Body of pancreas (tissue), 4 donors: ENCODE data around the gene LPIN2. TPM values are rescaled to one million over a fixed set of nuclear protein-coding genes. Genes with fewer than 3 reads are reported as not detected.

Experiments
- ATAC-seq: fragments of 150-250 bp; one replicate; pipeline ENCODE4 v1.9.1; 2016
- DNase-seq, 4 donors: peaks; one replicate each; pipeline ENCODE4 v3.0.0-alpha.2; 2019
- H3K27ac ChIP-seq, 4 donors: fragments of 200-600 bp; sonication (generic); 1 replicate in 3 of 4; 2 replicates in 1 of 4; pipeline versions ENCODE4 v1.5.1 to v1.6.1; 2016 to 2019; ENCODE audit warnings: mild to moderate bottlenecking in 1 of 4, mixed read lengths in 1 of 4, moderate library complexity in 1 of 4
- H3K27me3 ChIP-seq, 2 donors: fragments of 200-600 bp; sonication (generic); one replicate each; pipeline ENCODE4 v1.6.0; 2016; ENCODE audit warnings: mild to moderate bottlenecking in 1 of 2
- H3K36me3 ChIP-seq, 2 donors: fragments of 200-600 bp; sonication (generic); replicated peaks in 1 of 2; 2 replicates each; pipeline ENCODE4 v1.5.1; 2016; ENCODE audit warnings: low read depth in 2 of 2; ENCODE audit not compliant: insufficient read depth in 1 of 2
- H3K4me1 ChIP-seq: fragments of 200-600 bp; sonication (generic); one replicate; pipeline ENCODE4 v1.6.0; 2016
- H3K4me3 ChIP-seq, 2 donors: fragments of 200-600 bp; sonication (generic); 1 replicate in 1 of 2; 2 replicates in 1 of 2; pipeline ENCODE4 v1.5.1; 2016 to 2019
- H3K9me3 ChIP-seq, 3 donors: fragments of 200-600 bp; sonication (generic); 1 replicate in 2 of 3; 2 replicates in 1 of 3; pipeline ENCODE4 v1.5.1; 2016
- CTCF ChIP-seq, 7 experiments: fragments of 450-650 bp in 4 of 7; fragments of 200-600 bp in 3 of 7; sonication (generic) in 3 of 7; IDR thresholded peaks; one replicate each; pipeline ENCODE4 v1.5.1; 2016 to 2019; ENCODE audit warnings: antibody characterized with exemption in 7 of 7
- POLR2A ChIP-seq, 3 donors: fragments of 450-650 bp; IDR thresholded peaks; one replicate each; pipeline ENCODE4 v1.6.1; 2016; ENCODE audit warnings: antibody characterized with exemption in 3 of 3, mild to moderate bottlenecking in 2 of 3
- WGBS, 2 donors: methylation state at CpG; one replicate each; pipeline ENCODE4 v1.1.5; 2017; 5-methylcytosine and 5-hydroxymethylcytosine counted together
- intact Hi-C: fragments of 100-400 bp; cut with DNase I; formaldehyde crosslinking; loops from one replicate; pipeline ENCODE4 v1.15.1; 2023
- small RNA-seq: library from RNA; depleted of rRNA; stranded (forward); fragments of <200 nt; gene quantifications from one replicate; pipeline ENCODE3, GENCODE V24; 2016
- total RNA-seq, 2 donors: library from RNA; depleted of rRNA; stranded (reverse); fragments of >200 nt; gene quantifications; one replicate each; pipeline ENCODE4 v1.1.0, GENCODE V29; 2016

The LPIN2 gene
- total RNA-seq, 2 donors from 2014 or later, result 10.9 to 35.3 TPM

GRCh38 chr18:2966560-2966959 lies 46.4 kb downstream of the LPIN2 start:
- intact Hi-C loops, result no loop called here
- 94 to 97% methylated on average over 4 of the region's 4 CpGs for WGBS, 2 donors
- no peaks in the 10 kb centered on the region for H3K9me3 ChIP-seq
- no peak for DNase-seq
- ATAC-seq, result no peak
- no peak overlapping the region for H3K27ac ChIP-seq
- no peak overlapping the region for H3K4me3 ChIP-seq
- H3K4me1 ChIP-seq, result peaks cover 29% of the 10 kb centered on the region
- H3K27me3 ChIP-seq, result no peaks in the 10 kb centered on the region
- H3K36me3 ChIP-seq, result no peaks in the 10 kb centered on the region
- TF ChIP-seq CTCF (IDR thresholded peaks at IDR 0.05), result no peak
- no peak for TF ChIP-seq POLR2A (IDR thresholded peaks at IDR 0.05)

- Histone ChIP-seq H3K4me3 (no peak overlapping the region), H3K27ac (no peak overlapping the region), H3K9me3 (no peaks in the 10 kb centered on the region), H3K4me1 (peaks cover 22% of the 10 kb centered on the region), H3K27me3 (no peaks in the 10 kb centered on the region), H3K36me3 (no peaks in the 10 kb centered on the region)
- 96% methylated on average over 4 of the region's 4 CpGs for WGBS, 2 donors
- intact Hi-C loops, result no loop called here
- DNase-seq (no peak), ATAC-seq (no peak)
- TF ChIP-seq CTCF (IDR thresholded peaks at IDR 0.05), result no peak
- no peak for TF ChIP-seq POLR2A (IDR thresholded peaks at IDR 0.05)
Observed at GRCh38 chr18:2965797-2966196, 47.1 kb downstream of the LPIN2 start.

GRCh38 chr18:2964361-2965010 lies 48.5 kb downstream of the LPIN2 start:
- DNase-seq (no peak), ATAC-seq (no peak)
- Histone ChIP-seq H3K36me3 (no peaks in the 10 kb centered on the region), H3K9me3 (no peaks in the 10 kb centered on the region), H3K4me3 (no peak overlapping the region), H3K27me3 (no peaks in the 10 kb centered on the region), H3K4me1 (peaks cover 11% of the 10 kb centered on the region), H3K27ac (no peak overlapping the region)
- 91 to 96% methylated on average over 8 of the region's 8 CpGs for WGBS, 2 donors
- no peak for TF ChIP-seq POLR2A (IDR thresholded peaks at IDR 0.05)
- no peak for TF ChIP-seq CTCF (IDR thresholded peaks at IDR 0.05)
- intact Hi-C loops, result no loop called here

Small RNAs within 50 kb of the gene (small RNA-seq; reads per million reads assigned to genes)
- gene RF00156, result not detected

Other genes with a start within 250 kb of the LPIN2 start
- gene EMILIN2, start 166.1 kb downstream of the LPIN2 start, total RNA-seq, result 1 to 10 TPM; 2.0 to 3.1 TPM
- gene MYOM1, start 206.8 kb upstream of the LPIN2 start, total RNA-seq, result 10 to 100 TPM; 10.9 to 21.8 TPM
- 100 to 1,000 TPM; 102 to 174 TPM for gene MYL12A, start 234.7 kb upstream of the LPIN2 start, total RNA-seq
- 100 to 1,000 TPM in 1 of 2 donors, 10 to 100 TPM in 1; 84.7 to 121 TPM for gene MYL12B, start 249.0 kb upstream of the LPIN2 start, total RNA-seq